T-cell (primary cell): ENCODE measurements around the gene CLRN3. TPM values are rescaled to one million over a fixed set of nuclear protein-coding genes. Genes with fewer than 3 reads are reported as not detected.

Source experiments
- ATAC-seq, 4 experiments: fragments of 200-7000 bp in 3 of 4; fragments of 150-1000 bp in 1 of 4; cut with Tn5 transposase; replicated peaks in 1 of 4; 1 replicate in 3 of 4; 2 replicates in 1 of 4; pipeline ENCODE4 v1.10.0; 2021; ENCODE audit warnings: moderate library complexity in 3 of 4, mild to moderate bottlenecking in 2 of 4, moderate number of reproducible peaks in 1 of 4
- CTCF ChIA-PET, 2 donors: fragments of 300-600 bp; sonication (Branson Sonifier 250); formaldehyde crosslinking; loops; one replicate each; lab custom pipeline; 2022; ENCODE audit warnings: antibody characterized with exemption in 2 of 2; lab: Charles Lee
- POLR2A ChIA-PET, 2 donors: fragments of 300-600 bp; sonication (Branson Sonifier 250); formaldehyde crosslinking; loops; one replicate each; lab custom pipeline; 2022; ENCODE audit warnings: antibody characterized with exemption in 2 of 2; lab: Charles Lee
- DNase-seq, 35 experiments: peaks; one replicate each; pipeline versions ENCODE4 v3.0.0 to v3.0.0-alpha.2; 2013 to 2023
- H3K27ac ChIP-seq: one replicate; pipeline ENCODE4 v1.5.1; 2013; ENCODE audit warnings: low read length
- H3K27me3 ChIP-seq, 2 experiments: replicated peaks in 1 of 2; 1 replicate in 1 of 2; 2 replicates in 1 of 2; pipeline versions ENCODE4 v1.6.1 to v1.7.0; 2013; ENCODE audit warnings: low read length in 1 of 2, mixed read lengths in 1 of 2; ENCODE audit not compliant: control insufficient read depth in 2 of 2, insufficient read depth in 2 of 2; ENCODE audit errors: extremely low read depth in 1 of 2
- H3K36me3 ChIP-seq, 2 donors: 1 replicate in 1 of 2; 2 replicates in 1 of 2; pipeline versions ENCODE4 v1.6.1 to v1.7.0; 2013; ENCODE audit warnings: low read length in 1 of 2; ENCODE audit not compliant: control insufficient read depth in 2 of 2, insufficient read depth in 1 of 2; ENCODE audit errors: extremely low read depth in 1 of 2
- H3K4me1 ChIP-seq, 2 experiments: 1 replicate in 1 of 2; 2 replicates in 1 of 2; pipeline versions ENCODE4 v1.6.1 to v1.7.0; 2013; ENCODE audit warnings: low read length in 2 of 2, mixed read lengths in 1 of 2; ENCODE audit not compliant: insufficient read depth in 2 of 2, control insufficient read depth in 1 of 2; ENCODE audit errors: extremely low read depth in 1 of 2
- H3K4me3 ChIP-seq, 2 donors: 1 replicate in 1 of 2; 2 replicates in 1 of 2; pipeline versions ENCODE4 v1.5.1 to v1.7.0; 2013; ENCODE audit warnings: mild to moderate bottlenecking in 2 of 2, low read length in 1 of 2, moderate library complexity in 1 of 2; ENCODE audit not compliant: control insufficient read depth in 1 of 2; ENCODE audit errors: extremely low read depth in 1 of 2
- H3K9me3 ChIP-seq: 2 replicates; pipeline ENCODE4 v1.7.0; 2013
- H3K27ac Mint-ChIP-seq, 2 donors: one replicate each; pipeline ENCODE4 v1.8.0; 2020 to 2021; ENCODE audit warnings: mild to moderate bottlenecking in 2 of 2, mixed read lengths in 2 of 2
- H3K27me3 Mint-ChIP-seq, 2 donors: one replicate each; pipeline ENCODE4 v1.8.0; 2021 to 2022; ENCODE audit warnings: mixed read lengths in 2 of 2
- H3K36me3 Mint-ChIP-seq: one replicate; pipeline ENCODE4 v1.8.0; 2021; ENCODE audit warnings: mixed read lengths
- H3K4me1 Mint-ChIP-seq, 3 donors: one replicate each; pipeline ENCODE4 v1.8.0; 2020 to 2022; ENCODE audit warnings: mixed read lengths in 3 of 3, mild to moderate bottlenecking in 1 of 3
- H3K4me3 Mint-ChIP-seq, 3 donors: one replicate each; pipeline ENCODE4 v1.8.0; 2020 to 2022; ENCODE audit warnings: mild to moderate bottlenecking in 3 of 3, mixed read lengths in 3 of 3, moderate library complexity in 3 of 3
- H3K9me3 Mint-ChIP-seq, 3 donors: one replicate each; pipeline ENCODE4 v1.8.0; 2020 to 2022; ENCODE audit warnings: mixed read lengths in 3 of 3
- WGBS: methylation state at CpG from one replicate; pipeline ENCODE4 v1.1.5; 2013; ENCODE audit warnings: missing lambda C conversion rate; ENCODE audit not compliant: insufficient coverage; 5-methylcytosine and 5-hydroxymethylcytosine counted together
- total RNA-seq, 35 experiments: library from RNA in 6 of 35; stranded (reverse) in 6 of 35; fragments of 120-200 nt in 1 of 35; gene quantifications; one replicate each; pipeline versions ENCODE4 v1.2.1 to v1.2.4 and lab custom pipeline; 2013 to 2026

The CLRN3 gene
- total RNA-seq, 5 donors from 2014 or later (not counting 1 experiment from before 2014, with no cell fraction given): not detected

DNA sequence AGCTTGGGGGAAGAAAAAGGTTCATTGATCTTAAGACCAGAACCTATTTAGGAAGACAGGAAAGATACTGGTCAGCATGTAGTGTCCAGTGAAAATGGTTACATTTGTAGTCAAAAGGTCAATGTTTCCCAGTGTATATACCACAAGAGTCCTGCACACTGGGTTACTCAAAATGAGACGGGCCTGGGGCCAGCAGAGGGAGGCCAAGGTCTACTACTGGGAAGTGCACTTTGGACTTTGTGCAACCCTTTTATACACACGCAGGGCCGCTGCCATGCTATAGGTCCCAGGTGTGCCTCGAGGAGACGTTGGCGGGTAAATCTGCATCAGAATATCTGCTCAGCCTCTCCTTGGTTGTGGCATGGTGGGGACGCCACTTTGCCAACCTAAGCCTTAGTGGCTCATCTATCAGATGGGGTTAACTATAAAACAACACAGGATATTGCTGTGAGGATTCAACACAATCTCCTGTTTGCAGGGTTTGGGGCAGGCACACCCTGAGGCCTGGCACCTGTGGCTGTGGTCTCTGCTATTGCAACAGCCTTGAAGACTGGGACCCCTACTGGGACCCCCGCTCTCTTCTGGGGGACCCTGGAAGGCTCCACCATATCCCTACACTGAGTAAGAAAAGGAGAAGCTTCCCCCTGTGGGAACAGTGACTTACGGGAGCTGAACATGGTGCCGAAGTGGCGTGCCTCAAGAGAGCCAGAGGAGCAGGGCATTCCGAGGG is 19.7 kb downstream of the CLRN3 start:
- Mint-ChIP-seq H3K4me1 (no peaks in the 10 kb centered on the region), H3K27ac (no peak overlapping the region), H3K9me3 (peaks cover 11 to 12% (median 11%) of the 10 kb centered on the region in 3 donors), H3K27me3 (peaks cover 11 to 29% of the 10 kb centered on the region in 2 donors), H3K4me3 (no peak overlapping the region), H3K36me3 (no peaks in the 10 kb centered on the region)
- no peak for DNase-seq
- ATAC-seq: no peak
- POLR2A ChIA-PET: no interaction called here
- CTCF ChIA-PET: no interaction called here
- Histone ChIP-seq H3K27me3 (peaks cover 0 to 37% of the 10 kb centered on the region in 2 experiments), H3K36me3 (no peaks in the 10 kb centered on the region), H3K4me1 (no peaks in the 10 kb centered on the region), H3K4me3 (no peak overlapping the region), H3K9me3 (no peaks in the 10 kb centered on the region), H3K27ac (no peak overlapping the region)
- 54% methylated on average over 7 of the region's 12 CpGs for WGBS

DNA sequence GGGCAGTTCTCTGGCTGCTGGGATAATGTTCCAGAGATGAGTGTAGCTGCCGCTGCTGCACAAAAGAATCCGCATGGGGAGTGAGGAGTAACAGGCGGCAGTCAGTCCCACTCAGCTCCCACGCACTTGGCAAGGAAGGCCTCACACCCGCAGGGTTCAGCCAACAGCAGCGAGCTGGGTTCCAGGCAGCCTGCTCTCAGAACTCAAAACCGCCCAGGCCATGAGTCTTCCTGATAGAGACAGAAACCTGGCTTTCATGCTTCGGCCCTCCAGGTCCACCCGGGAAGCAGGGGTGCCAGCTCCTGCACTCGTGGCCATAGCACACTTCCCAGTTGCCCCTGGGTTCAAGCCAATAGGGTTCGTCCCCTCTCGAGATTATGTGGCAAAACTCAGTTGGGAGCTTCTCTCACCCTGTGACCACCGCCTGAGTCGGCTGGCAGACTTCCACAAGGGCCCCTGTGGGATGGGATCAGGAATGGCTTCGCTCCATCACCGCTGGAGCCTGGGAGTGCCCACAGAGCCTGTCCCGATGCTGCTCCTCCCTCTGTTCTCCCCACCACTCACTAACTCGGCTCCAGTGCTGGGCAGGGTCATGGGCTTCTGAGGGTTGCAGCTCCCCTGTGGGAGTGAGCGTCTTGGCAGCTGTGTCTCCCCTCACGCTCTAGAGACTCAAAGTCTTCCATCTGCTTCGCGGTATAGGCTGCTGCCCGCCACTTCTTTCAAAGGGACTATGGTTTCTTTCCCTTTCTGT is 20.6 kb downstream of the CLRN3 start:
- Mint-ChIP-seq H3K27me3 (peaks cover 11 to 29% of the 10 kb centered on the region in 2 donors), H3K27ac (no peak overlapping the region), H3K4me1 (no peaks in the 10 kb centered on the region), H3K9me3 (peaks cover 11 to 12% (median 11%) of the 10 kb centered on the region in 3 donors), H3K4me3 (no peak overlapping the region), H3K36me3 (no peaks in the 10 kb centered on the region)
- no peak overlapping the region for H3K27ac ChIP-seq
- peaks cover 0 to 37% of the 10 kb centered on the region in 2 experiments for H3K27me3 ChIP-seq
- CTCF ChIA-PET: no interaction called here
- DNase-seq (no peak), ATAC-seq (no peak)
- WGBS: 82% methylated on average over 11 of the region's 23 CpGs
- POLR2A ChIA-PET: no interaction called here
- no peaks in the 10 kb centered on the region for H3K4me1 ChIP-seq
- H3K9me3 ChIP-seq: no peaks in the 10 kb centered on the region
- H3K4me3 ChIP-seq: no peak overlapping the region
- no peaks in the 10 kb centered on the region for H3K36me3 ChIP-seq

DNA sequence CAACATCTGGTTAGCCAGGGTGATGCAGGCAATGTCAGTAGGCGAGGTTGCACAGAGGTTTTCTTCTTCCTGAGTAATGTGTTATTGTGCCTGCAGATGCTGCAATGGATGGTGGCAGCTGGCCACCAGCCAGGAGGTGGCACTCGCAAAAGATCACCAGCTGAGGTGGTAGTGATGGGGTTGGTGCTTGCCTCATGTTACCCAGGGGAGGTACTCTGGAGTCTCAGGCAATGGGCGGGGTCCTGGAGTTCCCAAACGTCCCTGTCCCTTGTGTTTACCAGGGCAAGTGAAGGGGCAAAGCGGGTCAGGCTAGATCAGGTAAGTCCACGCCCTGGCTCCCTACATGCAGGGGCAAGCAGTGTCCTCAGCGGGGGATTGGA is 21.1 kb downstream of the CLRN3 start:
- H3K27me3 ChIP-seq: peaks cover 0 to 37% of the 10 kb centered on the region in 2 experiments
- no peak for ATAC-seq

DNA sequence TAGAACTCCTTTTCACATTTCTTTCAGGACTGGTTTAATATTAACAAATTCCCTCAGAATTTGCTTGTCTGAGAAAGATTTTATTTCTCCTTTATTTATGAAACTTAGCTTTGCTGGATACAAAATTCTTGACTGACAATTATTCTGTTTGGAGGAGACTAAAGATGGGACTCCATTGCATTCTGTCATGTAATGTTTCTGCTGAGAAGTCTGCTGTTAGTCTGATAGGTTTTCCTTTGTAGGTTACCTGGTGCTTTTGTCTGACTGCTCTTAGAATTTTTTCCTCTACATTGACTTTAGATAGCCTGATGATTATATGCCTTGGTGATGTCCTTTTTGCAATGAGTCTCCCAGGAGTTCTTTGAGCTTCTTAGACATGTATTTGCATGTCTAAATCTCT is 23.4 kb downstream of the CLRN3 start:
- no peaks in the 10 kb centered on the region for H3K4me1 ChIP-seq
- no peak overlapping the region for H3K4me3 Mint-ChIP-seq
- ChIA-PET CTCF (no interaction called here), POLR2A (no interaction called here)
- no peak overlapping the region for H3K27ac Mint-ChIP-seq
- ATAC-seq (no peak), DNase-seq (no peak)
- no peak overlapping the region for H3K27ac ChIP-seq
- H3K36me3 ChIP-seq: no peaks in the 10 kb centered on the region
- no peaks in the 10 kb centered on the region for H3K9me3 ChIP-seq
- peaks cover 11 to 12% (median 11%) of the 10 kb centered on the region in 3 donors for H3K9me3 Mint-ChIP-seq
- H3K27me3 ChIP-seq: peaks cover 0 to 35% of the 10 kb centered on the region in 2 experiments
- no peaks in the 10 kb centered on the region for H3K4me1 Mint-ChIP-seq
- peaks cover 24 to 28% of the 10 kb centered on the region in 2 donors for H3K27me3 Mint-ChIP-seq
- no peaks in the 10 kb centered on the region for H3K36me3 Mint-ChIP-seq
- no peak overlapping the region for H3K4me3 ChIP-seq

More for the DNA sequence above, 21.1 kb downstream of the CLRN3 start:
- H3K36me3 ChIP-seq: no peaks in the 10 kb centered on the region
- WGBS: 43% methylated on average over 5 of the region's 7 CpGs
- Mint-ChIP-seq H3K27ac (no peak overlapping the region), H3K4me3 (no peak overlapping the region), H3K36me3 (no peaks in the 10 kb centered on the region), H3K9me3 (peaks cover 11 to 12% (median 11%) of the 10 kb centered on the region in 3 donors), H3K4me1 (no peaks in the 10 kb centered on the region), H3K27me3 (peaks cover 16 to 27% of the 10 kb centered on the region in 2 donors)
- H3K4me3 ChIP-seq: no peak overlapping the region
- H3K27ac ChIP-seq: no peak overlapping the region
- H3K9me3 ChIP-seq: no peaks in the 10 kb centered on the region
- no peak for DNase-seq
- CTCF ChIA-PET: no interaction called here
- POLR2A ChIA-PET: no interaction called here
- H3K4me1 ChIP-seq: no peaks in the 10 kb centered on the region

DNA sequence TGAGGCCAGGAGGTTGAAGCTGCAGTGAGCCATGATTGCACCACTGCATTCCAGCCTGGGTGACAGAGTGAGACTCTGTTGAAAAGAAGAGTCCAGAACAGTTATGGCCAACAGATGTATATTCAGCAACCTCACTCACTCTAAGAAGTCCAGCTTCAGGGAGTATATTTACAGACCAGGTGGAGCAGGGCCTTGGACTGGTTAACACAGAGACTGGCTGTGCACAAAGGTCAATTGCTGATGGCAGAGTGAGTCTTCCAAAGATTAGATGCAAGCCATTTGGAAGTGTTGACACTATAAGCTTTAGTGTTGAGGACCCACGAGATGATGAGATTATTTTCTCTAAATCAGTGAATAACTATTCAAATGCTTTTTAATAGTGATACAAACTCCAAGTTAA is 24.9 kb downstream of the CLRN3 start:
- POLR2A ChIA-PET: no interaction called here

DNA sequence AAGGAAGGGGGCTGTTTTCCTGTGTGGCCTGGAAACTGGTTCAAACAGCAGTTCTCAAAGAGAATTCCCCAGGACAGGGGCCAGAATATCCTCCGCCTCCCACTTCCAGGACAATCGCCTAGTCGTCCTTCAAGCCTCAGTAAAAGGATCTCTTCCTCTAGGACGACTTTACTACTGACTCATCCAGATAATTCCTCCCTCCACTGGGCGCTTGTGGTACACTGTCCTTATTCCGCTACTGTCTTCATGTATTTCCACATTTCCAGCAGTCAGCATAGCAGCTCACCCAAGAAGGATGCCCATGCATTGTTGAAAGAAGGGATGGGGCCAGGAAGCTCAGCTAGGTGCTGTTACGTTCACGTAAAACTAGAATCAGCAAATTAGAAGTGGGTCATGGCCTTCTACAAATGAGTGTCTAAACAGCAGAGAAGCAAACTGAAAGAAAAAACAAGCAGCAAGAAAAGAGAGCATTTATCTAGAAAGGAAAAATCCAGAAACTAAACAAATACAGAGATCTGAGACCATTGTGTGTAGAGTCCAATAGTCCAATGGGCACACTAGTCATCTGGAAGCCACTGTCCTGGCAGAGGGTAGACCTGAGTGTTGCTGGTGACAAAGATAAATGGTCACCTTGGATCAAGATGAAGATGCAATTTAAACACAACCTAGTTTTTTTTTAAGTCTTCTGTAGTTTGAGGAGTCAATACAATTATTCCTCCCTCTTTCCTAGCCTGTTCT is 26.3 kb downstream of the CLRN3 start:
- POLR2A ChIA-PET: no interaction called here
- no peak for DNase-seq
- Mint-ChIP-seq H3K9me3 (peaks cover 12 to 23% (median 19%) of the 10 kb centered on the region in 3 donors), H3K36me3 (no peaks in the 10 kb centered on the region), H3K4me1 (no peaks in the 10 kb centered on the region), H3K27me3 (peaks cover 15 to 23% of the 10 kb centered on the region in 2 donors), H3K4me3 (no peak overlapping the region), H3K27ac (no peak overlapping the region)
- no peak for ATAC-seq
- Histone ChIP-seq H3K27me3 (peaks cover 0 to 10% of the 10 kb centered on the region in 2 experiments), H3K27ac (no peak overlapping the region), H3K36me3 (no peaks in the 10 kb centered on the region), H3K9me3 (no peaks in the 10 kb centered on the region), H3K4me1 (no peaks in the 10 kb centered on the region), H3K4me3 (no peak overlapping the region)
- WGBS: 63% methylated on average over 5 of the region's 8 CpGs
- CTCF ChIA-PET: interaction anchor here in 1 of 2 donors (0.7 kb wide), 1 partner anchor 587 kb away, joined by 3 read pairs; no protein-coding TSS in a partner anchor

More for the DNA sequence above, 24.9 kb downstream of the CLRN3 start:
- Histone ChIP-seq H3K4me3 (no peak overlapping the region), H3K27me3 (peaks cover 0 to 22% of the 10 kb centered on the region in 2 experiments), H3K9me3 (no peaks in the 10 kb centered on the region), H3K4me1 (no peaks in the 10 kb centered on the region), H3K36me3 (no peaks in the 10 kb centered on the region), H3K27ac (no peak overlapping the region)
- no peak for DNase-seq
- Mint-ChIP-seq H3K27me3 (peaks cover 24 to 29% of the 10 kb centered on the region in 2 donors), H3K9me3 (peaks cover 12 to 23% (median 19%) of the 10 kb centered on the region in 3 donors), H3K36me3 (no peaks in the 10 kb centered on the region), H3K4me1 (no peaks in the 10 kb centered on the region), H3K27ac (no peak overlapping the region), H3K4me3 (no peak overlapping the region)
- WGBS: no CpG with 5 or more reads among the region's 1 CpG
- CTCF ChIA-PET: no interaction called here
- ATAC-seq: no peak
